NOMO-1 treated with dmso at 0.1 percent for 144 hours (cell line): ENCODE results near the gene CNOT6L.
A peak's percentile ranks its signal among the peaks of the same experiment; 100 is the strongest.

Source experiments
- DNase-seq: peaks from one replicate; lab custom pipeline; 2025; ENCODE audit not compliant: unreplicated experiment; lab: John Stamatoyannopoulos, UW

CNOT6L gene

GRCh38 chr4:77818602-77819403, at the start of gene CNOT6L:
Gene CNOT6L, minus strand, starts transcription at chr4:77819368. Its CDS starts 60 bp downstream, at chr4:77819308.
- DNase-seq: peak; percentile 25

- no peak for DNase-seq
These were observed 46.1 kb upstream of the CNOT6L start for GRCh38 chr4:77865259-77865658.

- DNase-seq: peak; percentile 0
These were observed 44.2 kb upstream of the CNOT6L start for GRCh38 chr4:77863341-77863740.

DNA sequence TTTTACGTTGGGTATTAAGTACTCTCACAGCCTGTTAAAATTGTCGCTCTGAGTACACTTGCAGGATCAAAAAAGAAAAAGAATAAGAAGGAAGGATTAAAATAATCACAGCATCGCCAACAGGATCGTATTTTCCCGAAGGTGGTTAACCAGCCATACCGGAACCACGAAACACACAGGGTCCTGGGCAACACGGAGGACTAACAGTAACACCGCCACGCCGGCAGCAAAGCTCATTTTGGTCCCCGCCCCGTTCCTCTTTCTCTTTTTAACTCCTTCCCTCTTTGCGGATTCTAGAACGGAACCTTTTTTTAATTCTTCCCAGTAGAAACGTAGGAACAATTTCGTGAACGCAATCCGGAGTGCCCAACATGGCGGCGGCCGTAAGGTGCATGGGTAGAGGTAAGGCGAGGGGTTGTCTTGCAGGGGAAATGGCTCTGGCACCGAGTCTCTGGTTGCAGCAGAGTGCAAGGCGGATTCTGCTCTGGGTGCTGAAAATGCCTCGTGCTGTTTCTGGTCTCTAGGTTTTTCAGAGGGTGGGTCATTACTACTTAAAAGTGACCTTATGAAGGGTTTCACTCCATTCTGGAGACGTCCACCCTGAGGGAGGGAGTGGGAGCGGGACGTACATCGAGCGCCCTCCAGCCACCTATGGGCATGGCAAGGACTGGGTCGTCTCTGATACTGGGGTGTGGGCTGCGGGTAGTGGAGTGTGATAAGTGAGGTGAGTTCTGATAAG, 43.5 kb upstream of the CNOT6L start, which contains the start of gene MRPL1:
Gene MRPL1 (plus strand): TSS at position 353 of the 739 bp plus-strand sequence. CDS start 19 bp downstream, at position 372.
- DNase-seq: peak; percentile 96

- DNase-seq: no peak
These were observed 42.3 kb upstream of the CNOT6L start for GRCh38 chr4:77861495-77861894.

GRCh38 chr4:77859256-77859655, 40.1 kb upstream of the CNOT6L start:
- no peak for DNase-seq

DNA sequence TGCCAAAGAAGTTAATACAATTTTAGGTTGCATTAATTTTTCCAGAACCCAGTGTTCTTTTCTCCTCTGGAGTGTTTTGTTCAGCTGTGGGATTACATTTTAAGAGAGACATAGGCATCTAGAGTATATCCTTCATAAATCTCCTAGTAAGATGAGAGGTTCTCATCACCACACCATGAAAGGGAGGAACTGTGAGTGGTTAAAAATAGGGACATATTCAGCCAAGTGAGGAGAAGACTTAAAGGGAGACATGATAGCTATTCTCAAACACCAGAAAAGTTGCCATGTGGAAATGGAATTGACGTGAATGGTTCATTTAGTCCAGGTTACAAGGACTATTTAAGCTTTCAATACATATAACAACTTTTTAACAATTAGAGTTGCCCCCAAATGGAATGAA, 37.0 kb upstream of the CNOT6L start:
- DNase-seq: no peak

DNA sequence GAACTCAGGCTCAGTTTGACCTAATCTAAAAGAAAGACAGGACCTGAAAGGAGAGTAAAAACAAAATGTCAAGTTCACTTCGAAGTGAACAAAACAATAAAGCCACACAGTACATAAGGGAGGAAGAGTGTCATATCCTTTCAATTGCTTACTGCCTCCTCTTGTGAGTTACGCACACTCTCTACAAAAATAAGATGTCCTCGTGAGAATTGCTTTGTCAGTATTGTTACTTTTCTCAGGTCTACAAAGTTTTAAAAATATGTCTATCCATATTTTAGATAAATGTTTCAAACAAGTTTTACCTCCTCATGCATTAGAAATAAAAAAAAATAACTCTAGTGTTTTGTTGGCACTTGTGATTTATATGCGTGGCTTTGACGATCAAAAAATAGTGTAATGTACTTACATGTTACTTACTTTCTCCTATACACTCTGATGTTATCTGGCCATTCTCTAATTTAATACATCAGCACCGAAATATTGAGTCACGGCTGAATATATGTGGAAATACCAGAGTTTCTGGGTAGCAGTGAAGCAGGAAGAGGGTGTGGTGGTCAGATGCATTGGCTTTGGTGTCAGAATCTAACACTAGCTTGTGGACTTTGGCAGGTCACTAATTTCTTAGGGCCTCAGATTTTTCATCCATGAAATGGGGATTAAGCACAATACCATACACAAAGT, 35.4 kb upstream of the CNOT6L start:
- no peak for DNase-seq

GRCh38 chr4:77852892-77853495, 33.8 kb upstream of the CNOT6L start:
- DNase-seq: peak; percentile 57

DNA sequence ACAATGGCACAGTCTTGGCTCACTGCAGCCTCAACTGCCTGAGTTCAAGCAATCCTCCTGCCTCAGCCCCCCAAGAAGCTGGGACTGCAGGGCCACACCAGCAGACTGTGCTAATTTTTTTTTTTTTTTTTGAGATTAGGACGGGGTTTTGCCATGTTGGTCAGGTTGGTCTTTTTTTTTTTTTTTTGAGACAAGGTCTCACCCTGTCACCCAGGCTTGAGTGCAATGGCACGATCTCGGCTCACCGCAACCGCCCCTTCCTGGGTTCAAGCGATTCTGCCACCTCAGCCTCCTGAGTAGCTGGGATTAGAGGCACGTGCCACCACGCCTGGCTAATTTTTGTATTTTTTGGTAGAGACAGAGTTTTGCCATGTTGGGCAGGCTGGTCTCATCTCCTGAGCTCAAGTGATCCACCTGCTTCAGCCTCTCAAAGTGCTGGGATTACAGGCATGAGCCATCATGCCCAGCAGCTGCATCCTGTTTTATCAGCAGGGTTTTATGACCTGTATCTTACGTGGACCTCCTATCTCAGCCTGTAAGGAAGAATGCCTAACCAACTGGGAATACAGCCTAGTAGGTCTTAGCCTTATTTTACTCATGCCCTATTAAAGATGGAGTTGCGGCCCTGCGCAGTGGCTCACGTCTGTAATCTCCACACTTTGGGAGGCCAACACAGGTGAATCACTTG, 30.3 kb upstream of the CNOT6L start:
- no peak for DNase-seq

DNA sequence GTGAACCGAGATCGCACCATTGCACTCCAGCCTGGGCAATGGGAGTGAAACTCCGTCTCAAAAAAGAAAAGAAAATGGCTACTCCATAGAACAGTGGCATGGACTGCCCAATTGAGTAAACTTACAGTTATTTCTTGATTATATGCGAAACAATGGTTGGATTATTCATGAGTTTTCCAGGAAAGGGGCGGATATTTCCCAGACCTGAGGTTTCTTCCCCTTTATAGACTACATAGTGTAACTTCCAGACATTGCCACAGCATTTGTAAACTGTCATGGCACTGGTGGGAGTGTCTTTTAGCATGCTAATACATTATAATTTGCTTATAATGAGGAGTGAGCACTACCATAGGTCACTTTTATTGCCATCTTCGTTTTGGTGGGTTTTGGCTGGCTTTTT, 29.3 kb upstream of the CNOT6L start:
- no peak for DNase-seq

GRCh38 chr4:77845929-77846328, 26.8 kb upstream of the CNOT6L start:
- DNase-seq: no peak

DNA sequence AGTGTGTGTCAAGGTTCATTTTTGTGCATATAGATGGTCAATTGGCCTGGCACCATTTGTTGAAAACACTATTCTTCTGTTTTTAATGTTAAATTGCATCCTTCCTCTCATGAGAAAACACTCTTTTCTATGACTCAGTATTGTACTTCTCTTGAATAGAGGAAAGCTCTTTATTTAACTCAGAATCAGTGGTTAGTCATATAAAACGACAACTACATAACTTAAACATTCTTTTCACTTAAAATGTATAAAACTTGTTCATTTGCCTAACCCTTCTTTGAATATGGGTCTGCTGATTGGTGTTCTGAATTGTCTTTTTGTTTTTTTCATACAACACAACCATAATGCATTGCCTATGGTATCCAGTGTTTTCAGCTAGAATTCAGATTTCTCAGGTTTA, 26.2 kb upstream of the CNOT6L start:
- DNase-seq: no peak

GRCh38 chr4:77844363-77844762, 25.2 kb upstream of the CNOT6L start:
- no peak for DNase-seq

DNA sequence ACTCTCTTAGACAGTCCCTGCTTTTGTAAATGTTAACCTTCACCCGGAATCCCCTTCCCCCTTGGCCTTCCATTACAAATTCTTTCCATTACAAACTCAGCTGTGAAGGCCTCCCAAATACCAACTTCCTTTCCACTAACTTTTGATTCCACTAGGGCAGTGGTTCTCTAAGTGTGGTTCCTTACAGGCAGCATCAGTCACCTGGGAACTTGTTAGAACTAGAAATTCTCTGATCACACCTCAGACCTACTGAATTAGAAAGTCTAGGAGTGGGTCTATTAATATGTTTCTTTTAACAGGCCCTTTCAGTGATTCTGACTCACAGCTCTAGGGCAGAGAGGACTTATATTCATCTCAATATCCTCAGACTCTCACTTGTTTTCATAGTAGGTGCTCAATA, 24.5 kb upstream of the CNOT6L start:
- no peak for DNase-seq

DNA sequence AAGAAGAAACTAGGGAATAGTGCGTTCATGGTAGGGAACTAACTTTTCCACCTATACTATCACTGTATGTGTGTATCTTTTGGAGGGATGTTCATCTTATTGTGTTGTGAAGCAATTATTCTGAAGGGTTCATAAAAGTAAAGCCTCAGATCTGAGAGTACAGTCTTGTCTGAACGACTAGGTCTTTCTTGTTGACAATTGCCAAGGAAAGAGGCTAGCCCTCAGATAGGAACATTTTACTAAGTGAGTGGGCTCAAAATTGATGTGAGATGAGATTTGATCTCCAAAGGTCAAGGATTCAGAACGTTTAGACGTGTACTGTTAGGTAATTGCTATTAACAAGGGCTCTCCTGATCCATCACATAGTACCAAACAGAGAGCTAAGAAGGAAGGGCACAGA, 15.2 kb upstream of the CNOT6L start:
- DNase-seq: no peak

DNA sequence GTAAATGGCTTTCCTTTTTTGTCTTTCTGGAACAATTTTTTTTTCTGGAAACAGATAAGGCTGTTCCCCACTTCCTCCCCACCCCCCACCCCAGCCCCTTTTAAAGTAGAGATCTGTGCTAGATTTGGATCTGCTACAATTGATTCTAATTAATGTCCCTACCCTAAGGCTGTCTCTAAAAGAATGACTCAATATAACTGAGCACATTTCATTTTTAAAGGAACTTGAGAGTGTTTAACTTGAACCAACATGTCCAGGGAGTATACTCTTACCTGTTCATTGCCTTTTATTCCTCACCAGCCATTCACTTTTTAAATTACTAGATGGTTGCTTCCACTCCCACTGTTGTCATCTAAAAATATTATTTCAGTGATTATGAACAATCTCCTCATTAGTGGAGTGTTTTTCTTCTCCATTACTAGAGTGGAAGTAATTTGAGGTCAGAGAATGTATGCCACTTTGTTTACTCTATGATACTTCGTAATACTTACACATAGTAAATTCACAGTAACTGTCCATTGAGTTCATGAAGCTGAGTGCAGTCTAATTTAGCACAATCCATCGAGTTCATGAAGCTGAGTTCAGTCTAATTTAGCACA, 14.1 kb upstream of the CNOT6L start:
- no peak for DNase-seq

GRCh38 chr4:77827343-77827742, 8.2 kb upstream of the CNOT6L start:
- no peak for DNase-seq

- DNase-seq: no peak
These were observed 7.1 kb upstream of the CNOT6L start for GRCh38 chr4:77826275-77826674.

- no peak for DNase-seq
These were observed 2.6 kb upstream of the CNOT6L start for GRCh38 chr4:77821775-77822174.
